Fibroblast of upper back skin (primary cell): ENCODE data around the gene ADAMTS13.
"Not testable (repeated sequence)": the region's sequence is repeated elsewhere in the genome, so short reads cannot be mapped to it uniquely, and the experiment has no call there.

Experiments
- DNase-seq: peaks from one replicate; pipeline ENCODE4 v3.0.0-alpha.2; 2013

The ADAMTS13 gene

GRCh38 chr9:133427658-133428348, 5.6 kb downstream of the ADAMTS13 start:
- DNase-seq, result no peak

- no peak for DNase-seq
Measured at GRCh38 chr9:133428617-133429101, 6.5 kb downstream of the ADAMTS13 start.

DNA sequence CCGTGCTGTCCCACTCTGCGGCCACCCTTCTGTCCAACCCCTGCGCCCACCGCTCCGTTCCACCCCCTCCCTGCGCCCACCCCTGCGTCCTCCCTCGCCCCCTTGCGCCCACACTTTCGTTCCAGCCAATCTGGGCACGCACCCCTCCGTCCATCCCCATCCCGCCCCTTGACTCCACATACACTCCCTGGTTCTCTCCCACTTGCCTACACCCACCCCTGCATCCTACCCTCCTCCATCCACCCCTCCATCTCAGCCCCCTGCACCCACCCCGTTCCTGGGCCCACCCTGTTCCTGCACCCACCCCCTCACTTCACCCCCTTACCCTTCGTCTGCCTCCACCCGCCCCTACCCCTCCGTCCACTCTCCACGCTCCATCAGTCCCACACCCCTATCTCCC, 7.0 kb downstream of the ADAMTS13 start:
- no peak for DNase-seq

DNA sequence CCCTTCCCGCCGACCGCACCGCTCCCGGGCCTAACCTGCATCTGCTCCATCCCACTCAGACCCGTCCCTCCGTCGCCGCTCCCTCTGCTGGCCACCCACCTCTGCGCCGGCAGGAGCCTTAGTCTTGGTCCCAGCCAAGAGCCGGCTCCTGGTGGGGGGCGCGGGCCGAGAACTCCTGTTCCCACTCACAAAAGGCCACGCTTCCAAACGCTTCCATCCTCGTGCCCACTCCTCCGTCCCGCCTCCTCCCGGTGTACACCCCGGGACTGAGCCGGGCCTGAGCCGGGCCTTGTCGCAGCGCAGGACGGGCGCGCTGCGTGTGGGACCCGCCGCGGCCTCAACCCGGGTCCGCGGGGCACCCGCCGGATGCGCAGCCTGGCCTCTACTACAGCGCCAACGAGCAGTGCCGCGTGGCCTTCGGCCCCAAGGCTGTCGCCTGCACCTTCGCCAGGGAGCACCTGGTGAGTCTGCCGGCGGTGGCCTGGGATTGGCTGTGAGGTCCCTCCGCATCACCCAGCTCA, 7.5 kb downstream of the ADAMTS13 start:
- peak; percentile 8 for DNase-seq

DNA sequence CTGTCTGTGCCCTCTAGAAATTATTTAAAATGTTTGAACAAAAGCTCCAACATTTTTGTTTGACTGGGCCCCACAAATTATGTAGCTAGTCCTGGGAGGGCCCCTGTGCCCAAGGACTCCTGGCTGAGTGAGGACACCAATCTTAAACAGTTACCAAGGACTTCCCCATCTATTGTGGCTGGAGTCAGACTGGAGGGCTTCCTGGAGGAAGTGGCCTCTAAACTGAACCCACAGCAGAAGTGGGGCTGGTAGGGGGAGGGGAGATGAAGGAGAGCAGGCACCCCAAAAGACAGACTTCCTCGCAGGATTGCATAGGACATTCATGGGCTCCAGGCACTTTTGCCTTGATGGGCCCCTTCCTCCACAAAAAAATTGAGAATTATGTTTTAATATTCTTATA, 8.1 kb downstream of the ADAMTS13 start:
- no peak for DNase-seq

GRCh38 chr9:133433351-133433843, 11.2 kb downstream of the ADAMTS13 start:
- no peak for DNase-seq

DNA sequence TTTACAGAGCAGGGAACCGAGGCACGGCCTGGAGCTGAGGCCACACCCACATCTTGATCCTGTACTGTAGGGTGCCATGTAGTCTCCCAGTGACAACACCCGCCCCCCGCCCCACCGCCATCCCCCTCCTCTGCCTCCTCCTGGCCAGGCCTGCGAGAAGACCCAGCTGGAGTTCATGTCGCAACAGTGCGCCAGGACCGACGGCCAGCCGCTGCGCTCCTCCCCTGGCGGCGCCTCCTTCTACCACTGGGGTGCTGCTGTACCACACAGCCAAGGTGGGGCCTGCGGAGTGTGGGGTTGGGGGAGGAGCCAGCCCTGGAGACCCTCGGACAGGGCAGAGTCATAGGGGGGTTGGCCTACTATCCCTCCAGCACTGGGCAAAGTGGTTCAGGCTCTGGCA, 14.5 kb downstream of the ADAMTS13 start:
- DNase-seq, result no peak

GRCh38 chr9:133437753-133438531, 15.8 kb downstream of the ADAMTS13 start:
- DNase-seq, result no peak

GRCh38 chr9:133439337-133439736, 17.2 kb downstream of the ADAMTS13 start:
- no peak for DNase-seq

GRCh38 chr9:133440874-133441273, 18.7 kb downstream of the ADAMTS13 start:
- DNase-seq, result no peak

- no peak for DNase-seq
Measured at GRCh38 chr9:133441571-133441970, 19.4 kb downstream of the ADAMTS13 start.

DNA sequence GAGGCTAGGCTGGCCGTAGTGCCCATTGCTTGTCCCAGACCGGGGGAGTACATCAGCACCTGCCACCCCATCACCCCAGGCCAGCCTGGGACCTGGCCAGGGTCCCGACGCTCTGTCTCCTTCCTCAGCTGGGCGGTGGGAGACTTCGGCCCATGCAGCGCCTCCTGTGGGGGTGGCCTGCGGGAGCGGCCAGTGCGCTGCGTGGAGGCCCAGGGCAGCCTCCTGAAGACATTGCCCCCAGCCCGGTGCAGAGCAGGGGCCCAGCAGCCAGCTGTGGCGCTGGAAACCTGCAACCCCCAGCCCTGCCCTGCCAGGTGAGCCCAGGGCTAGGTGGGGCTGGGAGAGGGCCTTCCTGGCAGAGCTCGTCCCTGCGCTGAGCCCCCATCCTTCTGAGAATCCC, 21.1 kb downstream of the ADAMTS13 start:
- no peak for DNase-seq

GRCh38 chr9:133443982-133444381, 21.8 kb downstream of the ADAMTS13 start:
- no peak for DNase-seq

DNA sequence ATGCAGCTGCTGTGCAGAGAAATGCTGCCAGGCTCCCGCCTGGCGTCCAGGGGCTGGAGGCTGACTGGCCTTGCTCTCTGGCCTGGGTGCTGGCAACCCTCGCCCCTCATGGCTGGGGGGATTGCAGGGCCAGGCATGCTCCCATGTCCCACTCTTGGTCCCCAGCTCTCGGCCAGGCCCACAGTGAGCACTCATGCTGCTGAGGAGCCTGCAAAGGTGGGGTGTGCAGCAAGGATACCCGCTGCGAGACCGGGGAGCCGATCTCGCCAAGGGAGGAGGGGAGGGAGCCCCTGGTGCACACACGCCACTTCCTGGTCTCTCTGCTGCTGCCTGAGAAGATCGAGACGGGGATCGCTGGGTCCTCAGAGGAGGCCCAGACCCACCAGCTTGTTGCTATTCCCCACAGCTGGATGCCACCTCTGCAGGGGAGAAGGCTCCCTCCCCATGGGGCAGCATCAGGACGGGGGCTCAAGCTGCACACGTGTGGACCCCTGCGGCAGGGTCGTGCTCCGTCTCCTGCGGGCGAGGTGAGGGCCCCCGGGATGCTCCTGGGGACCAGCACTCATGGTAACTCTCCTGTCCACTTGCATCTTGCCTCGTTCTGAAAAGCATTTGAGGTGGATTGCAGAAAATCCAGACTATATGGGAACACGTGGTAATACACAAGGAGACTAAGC, 23.3 kb downstream of the ADAMTS13 start:
- no peak for DNase-seq

DNA sequence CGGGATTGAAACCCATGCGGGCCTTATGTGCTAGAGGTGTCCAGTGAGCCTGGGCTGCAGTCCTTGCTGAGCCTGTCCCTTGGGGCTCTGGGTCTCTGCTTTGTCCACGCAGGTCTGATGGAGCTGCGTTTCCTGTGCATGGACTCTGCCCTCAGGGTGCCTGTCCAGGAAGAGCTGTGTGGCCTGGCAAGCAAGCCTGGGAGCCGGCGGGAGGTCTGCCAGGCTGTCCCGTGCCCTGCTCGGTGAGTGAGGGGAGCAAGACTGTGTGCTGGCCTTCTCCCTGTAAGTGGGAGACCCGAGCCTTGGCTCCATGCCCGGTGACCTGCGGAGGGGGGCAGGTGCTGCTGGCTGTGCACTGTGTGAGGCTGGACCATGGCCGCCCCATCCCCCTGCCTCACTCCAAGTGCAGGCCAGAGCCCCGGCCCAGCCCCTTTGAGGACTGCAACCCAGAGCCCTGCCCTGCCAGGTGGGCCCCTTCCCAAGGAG, 26.4 kb downstream of the ADAMTS13 start:
- DNase-seq, result no peak

- no peak for DNase-seq
Measured at GRCh38 chr9:133449760-133450159, 27.6 kb downstream of the ADAMTS13 start.

DNA sequence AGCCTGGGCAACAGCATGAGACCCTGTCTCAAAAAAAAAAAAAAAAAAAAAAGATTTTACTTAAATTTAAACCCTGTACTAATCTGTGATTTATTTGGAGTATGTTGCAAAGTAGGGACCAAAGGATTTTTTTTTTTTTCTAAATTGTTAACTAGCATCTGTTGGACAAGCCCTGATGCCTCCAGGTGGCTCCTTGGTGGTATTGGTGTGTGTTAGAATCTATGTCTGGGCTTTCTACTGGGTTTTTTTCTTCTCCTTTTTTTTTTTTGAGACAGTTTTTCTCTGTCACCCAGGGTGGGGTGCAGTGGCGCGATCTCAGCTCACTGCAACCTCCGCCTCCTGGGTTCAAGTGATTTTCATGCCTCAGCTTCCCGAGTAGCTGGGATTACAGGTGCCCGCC, 29.7 kb downstream of the ADAMTS13 start:
- DNase-seq, result not testable (repeated sequence)

GRCh38 chr9:133452562-133452961, 30.4 kb downstream of the ADAMTS13 start:
- DNase-seq, result no peak

GRCh38 chr9:133453651-133454050, 31.5 kb downstream of the ADAMTS13 start:
- DNase-seq, result no peak

GRCh38 chr9:133454325-133454724, 32.2 kb downstream of the ADAMTS13 start:
- no peak for DNase-seq

DNA sequence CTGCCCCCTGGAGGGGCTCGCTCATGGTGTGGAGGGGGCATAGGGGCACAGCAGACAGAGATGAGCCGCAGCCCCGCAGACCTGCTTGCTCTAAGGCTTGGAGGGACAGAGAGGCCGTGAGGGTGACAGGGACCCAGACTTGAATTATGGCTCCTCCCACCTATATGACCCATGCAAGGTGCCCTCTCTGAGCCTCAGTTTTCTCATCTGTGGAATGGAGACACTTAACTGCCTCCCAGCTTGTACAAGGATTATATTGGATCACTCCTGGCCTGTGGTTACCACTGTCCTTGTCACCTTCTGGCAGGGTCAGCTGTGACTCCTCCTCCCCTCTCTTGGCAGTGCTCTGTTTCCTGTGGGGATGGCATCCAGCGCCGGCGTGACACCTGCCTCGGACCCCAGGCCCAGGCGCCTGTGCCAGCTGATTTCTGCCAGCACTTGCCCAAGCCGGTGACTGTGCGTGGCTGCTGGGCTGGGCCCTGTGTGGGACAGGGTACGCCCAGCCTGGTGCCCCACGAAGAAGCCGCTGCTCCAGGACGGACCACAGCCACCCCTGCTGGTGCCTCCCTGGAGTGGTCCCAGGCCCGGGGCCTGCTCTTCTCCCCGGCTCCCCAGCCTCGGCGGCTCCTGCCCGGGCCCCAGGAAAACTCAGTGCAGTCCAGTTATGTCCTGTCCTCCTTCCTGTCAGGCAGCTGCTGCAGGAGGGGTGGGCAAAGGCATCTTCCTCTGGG, 32.9 kb downstream of the ADAMTS13 start:
- no peak for DNase-seq

DNA sequence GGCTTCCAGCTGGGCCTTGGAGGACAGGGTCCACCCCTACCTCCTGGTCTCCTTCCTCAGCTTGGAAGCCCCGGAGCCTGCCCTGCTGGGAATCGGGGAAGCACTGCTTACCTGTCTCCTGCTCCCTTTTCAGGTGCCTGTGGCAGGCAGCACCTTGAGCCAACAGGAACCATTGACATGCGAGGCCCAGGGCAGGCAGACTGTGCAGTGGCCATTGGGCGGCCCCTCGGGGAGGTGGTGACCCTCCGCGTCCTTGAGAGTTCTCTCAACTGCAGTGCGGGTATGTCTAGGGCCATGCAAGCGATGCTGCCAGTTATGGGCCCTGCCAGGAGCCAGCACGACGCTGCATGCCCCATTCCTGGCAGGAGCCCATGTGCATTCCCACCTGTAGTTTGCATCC, 33.8 kb downstream of the ADAMTS13 start:
- DNase-seq, result no peak
